22Rv1 (cell line): ENCODE results near the gene PSMD9.

Experiments used
- CTCF ChIP-seq: fragments of 450-650 bp; IDR thresholded peaks from 2 replicates; pipeline ENCODE4 v1.5.1; 2017; ENCODE audit warnings: mild to moderate bottlenecking
- ZFX ChIP-seq: fragments of 450-650 bp; IDR thresholded peaks from 2 replicates; pipeline ENCODE4 v1.6.1; 2017; ENCODE audit warnings: antibody characterized with exemption, borderline replicate concordance

GRCh38 chr12:121872546-121873215, 15.9 kb upstream of the PSMD9 start:
- TF ChIP-seq CTCF, result no peak
- no peak for TF ChIP-seq ZFX
